Caco-2 (cell line): ENCODE data around the gene CDC42BPB. TPM values are rescaled to one million over a fixed set of nuclear protein-coding genes. Genes with fewer than 3 reads are reported as not detected.

Experiments
- BruUV-seq: library from RNA; stranded (reverse); fragments of 400-500 nt; replicated peaks from 2 replicates; lab custom pipeline; 2021; lab: Mats Ljungman, UMichigan
- CTCF ChIA-PET: fragments of 300-600 bp; sonication (Branson Sonifier 250); formaldehyde crosslinking; loops from one replicate; lab custom pipeline; 2022; ENCODE audit warnings: antibody characterized with exemption; lab: Charles Lee
- POLR2A ChIA-PET: fragments of 300-600 bp; sonication (Branson Sonifier 250); formaldehyde crosslinking; loops from one replicate; lab custom pipeline; 2022; ENCODE audit warnings: antibody characterized with exemption; lab: Charles Lee
- DNase-seq, 2 experiments: peaks; one replicate each; pipeline versions ENCODE4 v3.0.0 to v3.0.0-alpha.2; 2020 to 2022
- H3K27me3 ChIP-seq: replicated peaks from 2 replicates; pipeline ENCODE4 v1.6.0; 2011; ENCODE audit warnings: low read length; ENCODE audit not compliant: control insufficient read depth, insufficient read depth
- H3K36me3 ChIP-seq: 2 replicates; pipeline ENCODE4 v1.5.1; 2011; ENCODE audit warnings: low read length; ENCODE audit not compliant: control insufficient read depth, insufficient read depth
- H3K4me1 ChIP-seq: fragments of 250-450 bp; sonication (Bioruptor Pico); 2 replicates; pipeline ENCODE4 v1.5.1; 2020; ENCODE audit warnings: mild to moderate bottlenecking
- H3K4me3 ChIP-seq: 2 replicates; pipeline ENCODE4 v1.5.1; 2011; ENCODE audit warnings: low read depth, mild to moderate bottlenecking, control low read depth, low read length
- H3K9me3 ChIP-seq: fragments of 250-450 bp; sonication (Bioruptor Pico); 2 replicates; pipeline ENCODE4 v1.5.1; 2020; ENCODE audit warnings: mild to moderate bottlenecking, moderate library complexity
- H3K27ac Mint-ChIP-seq: one replicate; pipeline ENCODE4 v1.8.0; 2022; ENCODE audit warnings: mixed read lengths; ENCODE audit not compliant: unreplicated experiment
- H3K27me3 Mint-ChIP-seq: one replicate; pipeline ENCODE4 v1.8.0; 2022; ENCODE audit warnings: mixed read lengths; ENCODE audit not compliant: insufficient read depth, unreplicated experiment
- H3K36me3 Mint-ChIP-seq: one replicate; pipeline ENCODE4 v1.8.0; 2022; ENCODE audit warnings: mild to moderate bottlenecking, mixed read lengths; ENCODE audit not compliant: insufficient read depth, unreplicated experiment
- H3K4me1 Mint-ChIP-seq: one replicate; pipeline ENCODE4 v1.8.0; 2022; ENCODE audit warnings: low read depth, mixed read lengths; ENCODE audit not compliant: unreplicated experiment
- H3K4me3 Mint-ChIP-seq: one replicate; pipeline ENCODE4 v1.8.0; 2022; ENCODE audit warnings: mild to moderate bottlenecking, moderate library complexity, mixed read lengths; ENCODE audit not compliant: unreplicated experiment
- H3K9me3 Mint-ChIP-seq: one replicate; pipeline ENCODE4 v1.8.0; 2022; ENCODE audit warnings: mixed read lengths; ENCODE audit not compliant: unreplicated experiment
- CTCF ChIP-seq, 2 experiments: fragments of 200-600 bp in 1 of 2; IDR thresholded peaks; 1 replicate in 1 of 2; 2 replicates in 1 of 2; pipeline versions ENCODE4 v1.5.1 to v1.8.0; 2011 to 2022; ENCODE audit warnings: antibody characterized with exemption in 1 of 2, control low read depth in 1 of 2, inconsistent platforms in 1 of 2, low read depth in 1 of 2, low read length in 1 of 2, mild to moderate bottlenecking in 1 of 2, moderate library complexity in 1 of 2; ENCODE audit not compliant: insufficient read depth in 1 of 2, severe bottlenecking in 1 of 2, unreplicated experiment in 1 of 2
- intact Hi-C: fragments of 100-400 bp; cut with micrococcal nuclease; formaldehyde crosslinking; loops from one replicate; pipeline ENCODE4 v1.10.0; 2022; ENCODE audit not compliant: unreplicated experiment
- total RNA-seq: library from RNA; stranded (reverse); gene quantifications from 2 replicates; pipeline ENCODE4 v1.2.3, GENCODE V29; 2022

Gene CDC42BPB
- total RNA-seq, 1 experiment from 2014 or later: 55.1 TPM

GRCh38 chr14:102984336-102985102, 72.8 kb downstream of the CDC42BPB start:
- no peak for DNase-seq
- no peaks in the 10 kb centered on the region; the same call in 1 of the 2 replicates for H3K36me3 ChIP-seq
- no peak overlapping the region for H3K27ac Mint-ChIP-seq
- ChIA-PET POLR2A (no interaction called here), CTCF (no interaction called here)
- no TSS peak for BruUV-seq
- TF ChIP-seq CTCF (IDR thresholded peaks at IDR 0.05; ENCODE audit: insufficient read depth in 1 of 2, low read depth in 1 of 2, low read length in 1 of 2, severe bottlenecking in 1 of 2, unreplicated experiment in 1 of 2): no peak
- H3K27me3 Mint-ChIP-seq: no peaks in the 10 kb centered on the region
- H3K9me3 ChIP-seq: 0 out of 2 replicates have a peak, but pooled peaks cover 6% of the 10 kb centered on the region
- peaks cover 14% of the 10 kb centered on the region for H3K9me3 Mint-ChIP-seq
- no peaks in the 10 kb centered on the region for H3K4me1 Mint-ChIP-seq
- H3K4me1 ChIP-seq: no peaks in the 10 kb centered on the region
- intact Hi-C loops: no loop called here
- no peaks in the 10 kb centered on the region for H3K27me3 ChIP-seq
- no peak overlapping the region for H3K4me3 Mint-ChIP-seq
- H3K36me3 Mint-ChIP-seq: peaks cover 68% of the 10 kb centered on the region
- no peak overlapping the region for H3K4me3 ChIP-seq

DNA sequence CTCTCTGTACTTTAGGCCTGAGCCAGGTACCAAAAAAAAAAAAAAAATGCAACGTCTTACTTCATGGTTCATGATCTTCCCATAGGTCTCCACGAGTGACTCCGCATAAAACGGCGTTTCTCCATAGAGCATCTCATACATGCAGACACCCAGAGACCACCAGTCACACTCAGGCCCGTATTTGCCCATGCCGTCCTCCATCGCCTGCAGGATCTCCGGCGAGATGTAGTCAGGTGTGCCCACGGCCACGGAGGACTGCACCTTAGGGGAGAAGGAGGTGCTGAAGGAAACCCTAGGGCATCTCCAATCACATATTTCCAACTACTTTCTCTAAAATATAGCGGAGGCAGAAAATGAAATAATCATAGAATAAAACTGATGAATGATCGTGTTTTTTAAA, 73.9 kb downstream of the CDC42BPB start:
- peaks cover 59% of the 10 kb centered on the region for H3K36me3 Mint-ChIP-seq
- H3K36me3 ChIP-seq: no peaks in the 10 kb centered on the region; the same call in 1 of the 2 replicates
- TF ChIP-seq CTCF (IDR thresholded peaks at IDR 0.05; ENCODE audit: insufficient read depth in 1 of 2, low read depth in 1 of 2, low read length in 1 of 2, severe bottlenecking in 1 of 2, unreplicated experiment in 1 of 2): no peak
- H3K4me1 Mint-ChIP-seq: no peaks in the 10 kb centered on the region
- ChIA-PET POLR2A (no interaction called here), CTCF (interaction anchor here (0.7 kb wide), 1 partner anchor 125 kb away, joined by 4 read pairs; no protein-coding TSS in a partner anchor)
- intact Hi-C loops: no loop called here
- no peak overlapping the region for H3K4me3 ChIP-seq
- H3K9me3 ChIP-seq: no peaks in the 10 kb centered on the region
- no peaks in the 10 kb centered on the region for H3K27me3 Mint-ChIP-seq
- H3K4me1 ChIP-seq: no peaks in the 10 kb centered on the region
- no TSS peak for BruUV-seq
- no peaks in the 10 kb centered on the region for H3K27me3 ChIP-seq
- peaks cover 12% of the 10 kb centered on the region for H3K9me3 Mint-ChIP-seq
- no peak for DNase-seq
- H3K27ac Mint-ChIP-seq: no peak overlapping the region
- H3K4me3 Mint-ChIP-seq: no peak overlapping the region

DNA sequence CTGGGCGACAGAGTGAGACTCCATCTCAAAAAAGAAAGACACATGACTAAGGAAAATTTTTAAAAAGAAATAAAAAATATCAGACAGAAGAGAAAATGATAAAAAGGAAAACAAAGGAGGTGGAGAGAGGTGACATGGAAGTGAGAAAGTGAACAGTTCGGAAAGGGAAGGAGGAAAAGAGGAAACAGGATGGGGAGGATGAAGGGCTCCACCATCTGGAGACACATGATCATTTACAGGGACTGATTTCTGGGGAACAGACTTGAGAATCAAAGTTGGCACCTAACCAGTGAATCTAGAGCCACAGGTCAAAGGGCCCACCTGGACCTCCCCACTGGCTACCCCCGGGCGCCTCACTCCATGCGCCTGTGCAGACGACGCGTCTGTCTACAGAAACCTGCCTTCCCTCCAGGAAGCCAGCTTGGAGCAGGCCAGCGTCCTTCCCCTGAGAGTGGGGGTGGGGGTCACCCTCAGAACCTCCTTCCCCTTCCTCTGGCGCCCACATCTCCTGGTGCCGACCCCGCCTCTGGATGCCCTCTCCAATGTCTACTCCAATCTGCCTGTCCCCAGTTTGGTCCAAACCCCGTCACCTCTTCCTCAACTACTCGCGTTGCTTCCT, 74.4 kb downstream of the CDC42BPB start:
- Mint-ChIP-seq H3K27ac (no peak overlapping the region), H3K9me3 (peaks cover 6% of the 10 kb centered on the region), H3K4me1 (no peaks in the 10 kb centered on the region), H3K4me3 (no peak overlapping the region), H3K27me3 (no peaks in the 10 kb centered on the region), H3K36me3 (peaks cover 58% of the 10 kb centered on the region)
- Histone ChIP-seq H3K27me3 (no peaks in the 10 kb centered on the region), H3K4me3 (no peak overlapping the region), H3K9me3 (no peaks in the 10 kb centered on the region), H3K4me1 (no peaks in the 10 kb centered on the region), H3K36me3 (no peaks in the 10 kb centered on the region)
- ChIA-PET CTCF (interaction anchor here (0.7 kb wide), 1 partner anchor 125 kb away, joined by 4 read pairs; no protein-coding TSS in a partner anchor), POLR2A (no interaction called here)
- peak in 1 of 2 experiments; percentile 2 for TF ChIP-seq CTCF (IDR thresholded peaks at IDR 0.05; ENCODE audit: insufficient read depth in 1 of 2, low read depth in 1 of 2, low read length in 1 of 2, severe bottlenecking in 1 of 2, unreplicated experiment in 1 of 2)
- intact Hi-C loops: no loop called here
- DNase-seq: no peak
- BruUV-seq: no TSS peak
